ENCODE data around the gene SORBS1. TPM values are rescaled to one million over a fixed set of nuclear protein-coding genes. Genes with fewer than 3 reads are reported as not detected.

SORBS1 gene
- total RNA-seq, 2 experiments from 2014 or later, result 0.57 to 3.1 TPM

GRCh38 chr10:95526044-95526443 lies 35.1 kb downstream of the SORBS1 start:
- intact Hi-C loops (cut with micrococcal nuclease; ENCODE audit: unreplicated experiment), result no loop called here
- BruUV-seq (replicated peaks), result no TSS peak
- H3K4me2 ChIP-seq (ENCODE audit: low read length), result no peak overlapping the region
- ChIA-PET POLR2A (no interaction called here), CTCF (ENCODE audit: unreplicated experiment) (no interaction called here)
- no peaks in the 10 kb centered on the region for H3K79me2 ChIP-seq (ENCODE audit: insufficient read depth, low read depth, low read length)
- no peak for DNase-seq (ENCODE audit: low spot score)
- no peak overlapping the region for H2AFZ ChIP-seq (ENCODE audit: low read length)
- no peak overlapping the region for H3K4me3 ChIP-seq (ENCODE audit: low read depth, low read length, poor library complexity, severe bottlenecking)
- H3K27ac ChIP-seq (ENCODE audit: low read depth, low read length, poor library complexity, severe bottlenecking), result no peak overlapping the region
- H4K20me1 ChIP-seq (ENCODE audit: insufficient read depth, low read length), result no peaks in the 10 kb centered on the region
- no peaks in the 10 kb centered on the region for H3K9me2 ChIP-seq (ENCODE audit: insufficient read depth, low read length)
- no peaks in the 10 kb centered on the region for H3K9me3 ChIP-seq (ENCODE audit: low read length)
- TF ChIP-seq EZH2phosphoT487 (IDR thresholded peaks at IDR 0.05; ENCODE audit: borderline replicate concordance, low read depth, low read length) (no peak), CTCF (conservative IDR thresholded peaks at IDR 0.05; ENCODE audit: low read length) (no peak)
- no peaks in the 10 kb centered on the region for H3K36me3 ChIP-seq (ENCODE audit: insufficient read depth, low read length)
- H3K4me1 ChIP-seq (ENCODE audit: insufficient read depth, low read length, poor library complexity, severe bottlenecking), result no peaks in the 10 kb centered on the region

GRCh38 chr10:95525033-95525418 lies 36.1 kb downstream of the SORBS1 start:
- no peaks in the 10 kb centered on the region for H3K9me2 ChIP-seq (ENCODE audit: insufficient read depth, low read length)
- no peaks in the 10 kb centered on the region for H3K36me3 ChIP-seq (ENCODE audit: insufficient read depth, low read length)
- TF ChIP-seq CTCF (conservative IDR thresholded peaks at IDR 0.05; ENCODE audit: low read length) (no peak), EZH2phosphoT487 (IDR thresholded peaks at IDR 0.05; ENCODE audit: borderline replicate concordance, low read depth, low read length) (no peak)
- POLR2A ChIA-PET, result no interaction called here
- H3K79me2 ChIP-seq (ENCODE audit: insufficient read depth, low read depth, low read length), result no peaks in the 10 kb centered on the region
- H3K4me2 ChIP-seq (ENCODE audit: low read length), result no peak overlapping the region
- no peaks in the 10 kb centered on the region for H3K4me1 ChIP-seq (ENCODE audit: insufficient read depth, low read length, poor library complexity, severe bottlenecking)
- H4K20me1 ChIP-seq (ENCODE audit: insufficient read depth, low read length), result no peaks in the 10 kb centered on the region
- no peak overlapping the region for H3K4me3 ChIP-seq (ENCODE audit: low read depth, low read length, poor library complexity, severe bottlenecking)
- no peak overlapping the region for H2AFZ ChIP-seq (ENCODE audit: low read length)
- CTCF ChIA-PET (ENCODE audit: unreplicated experiment), result no interaction called here
- H3K27ac ChIP-seq (ENCODE audit: low read depth, low read length, poor library complexity, severe bottlenecking), result no peak overlapping the region
- intact Hi-C loops (cut with micrococcal nuclease; ENCODE audit: unreplicated experiment), result no loop called here
- no peaks in the 10 kb centered on the region for H3K9me3 ChIP-seq (ENCODE audit: low read length)
- no TSS peak for BruUV-seq (replicated peaks)
- no peak for DNase-seq (ENCODE audit: low spot score)

GRCh38 chr10:95524358-95525032 lies 36.7 kb downstream of the SORBS1 start:
- no peak for TF ChIP-seq EZH2phosphoT487 (IDR thresholded peaks at IDR 0.05; ENCODE audit: borderline replicate concordance, low read depth, low read length)
- no peak for TF ChIP-seq CTCF (conservative IDR thresholded peaks at IDR 0.05; ENCODE audit: low read length)
- H4K20me1 ChIP-seq (ENCODE audit: insufficient read depth, low read length), result no peaks in the 10 kb centered on the region
- H3K79me2 ChIP-seq (ENCODE audit: insufficient read depth, low read depth, low read length), result no peaks in the 10 kb centered on the region
- H3K4me3 ChIP-seq (ENCODE audit: low read depth, low read length, poor library complexity, severe bottlenecking), result no peak overlapping the region
- H3K4me2 ChIP-seq (ENCODE audit: low read length), result no peak overlapping the region
- no peak overlapping the region for H3K27ac ChIP-seq (ENCODE audit: low read depth, low read length, poor library complexity, severe bottlenecking)
- no peaks in the 10 kb centered on the region for H3K9me3 ChIP-seq (ENCODE audit: low read length)
- no peaks in the 10 kb centered on the region for H3K4me1 ChIP-seq (ENCODE audit: insufficient read depth, low read length, poor library complexity, severe bottlenecking)
- no TSS peak for BruUV-seq (replicated peaks)
- no peaks in the 10 kb centered on the region for H3K36me3 ChIP-seq (ENCODE audit: insufficient read depth, low read length)
- no peak overlapping the region for H2AFZ ChIP-seq (ENCODE audit: low read length)
- intact Hi-C loops (cut with micrococcal nuclease; ENCODE audit: unreplicated experiment), result no loop called here
- ChIA-PET CTCF (ENCODE audit: unreplicated experiment) (no interaction called here), POLR2A (no interaction called here)
- H3K9me2 ChIP-seq (ENCODE audit: insufficient read depth, low read length), result no peaks in the 10 kb centered on the region
- no peak for DNase-seq (ENCODE audit: low spot score)
